Subcutaneous abdominal adipose tissue (tissue), 5 donors: ENCODE results near the gene TBX1.
A peak's percentile ranks its signal among the peaks of the same experiment; 100 is the strongest.

Experiments used
- H3K27ac ChIP-seq: one replicate; pipeline ENCODE4 v1.7.0; 2013; ENCODE audit warnings: low read depth, mild to moderate bottlenecking, inconsistent platforms, low read length, moderate library complexity
- H3K27me3 ChIP-seq, 5 donors: one replicate each; pipeline ENCODE4 v1.7.0; 2013; ENCODE audit warnings: low read length in 5 of 5, inconsistent platforms in 1 of 5; ENCODE audit not compliant: control insufficient read depth in 5 of 5, insufficient read depth in 4 of 5
- H3K36me3 ChIP-seq, 5 donors: one replicate each; pipeline ENCODE4 v1.7.0; 2013; ENCODE audit warnings: low read length in 5 of 5; ENCODE audit not compliant: control insufficient read depth in 5 of 5, insufficient read depth in 5 of 5
- H3K4me1 ChIP-seq, 5 donors: one replicate each; pipeline ENCODE4 v1.7.0; 2013; ENCODE audit warnings: low read length in 5 of 5, mild to moderate bottlenecking in 3 of 5, moderate library complexity in 1 of 5; ENCODE audit not compliant: control insufficient read depth in 5 of 5, insufficient read depth in 5 of 5
- H3K4me3 ChIP-seq, 5 donors: one replicate each; pipeline ENCODE4 v1.7.0; 2013; ENCODE audit warnings: low read length in 5 of 5, low read depth in 1 of 5
- H3K9ac ChIP-seq, 5 donors: one replicate each; pipeline ENCODE4 v1.7.0; 2013; ENCODE audit warnings: low read length in 5 of 5, mild to moderate bottlenecking in 4 of 5, moderate library complexity in 3 of 5
- H3K9me3 ChIP-seq, 5 donors: one replicate each; pipeline ENCODE4 v1.7.0; 2013; ENCODE audit warnings: low read length in 5 of 5; ENCODE audit not compliant: control insufficient read depth in 5 of 5
- donor health status: healthy.
- donor health status: healthy.
- donor health status: healthy.
- donor health status: healthy.
- donor health status: healthy.

The TBX1 gene

DNA sequence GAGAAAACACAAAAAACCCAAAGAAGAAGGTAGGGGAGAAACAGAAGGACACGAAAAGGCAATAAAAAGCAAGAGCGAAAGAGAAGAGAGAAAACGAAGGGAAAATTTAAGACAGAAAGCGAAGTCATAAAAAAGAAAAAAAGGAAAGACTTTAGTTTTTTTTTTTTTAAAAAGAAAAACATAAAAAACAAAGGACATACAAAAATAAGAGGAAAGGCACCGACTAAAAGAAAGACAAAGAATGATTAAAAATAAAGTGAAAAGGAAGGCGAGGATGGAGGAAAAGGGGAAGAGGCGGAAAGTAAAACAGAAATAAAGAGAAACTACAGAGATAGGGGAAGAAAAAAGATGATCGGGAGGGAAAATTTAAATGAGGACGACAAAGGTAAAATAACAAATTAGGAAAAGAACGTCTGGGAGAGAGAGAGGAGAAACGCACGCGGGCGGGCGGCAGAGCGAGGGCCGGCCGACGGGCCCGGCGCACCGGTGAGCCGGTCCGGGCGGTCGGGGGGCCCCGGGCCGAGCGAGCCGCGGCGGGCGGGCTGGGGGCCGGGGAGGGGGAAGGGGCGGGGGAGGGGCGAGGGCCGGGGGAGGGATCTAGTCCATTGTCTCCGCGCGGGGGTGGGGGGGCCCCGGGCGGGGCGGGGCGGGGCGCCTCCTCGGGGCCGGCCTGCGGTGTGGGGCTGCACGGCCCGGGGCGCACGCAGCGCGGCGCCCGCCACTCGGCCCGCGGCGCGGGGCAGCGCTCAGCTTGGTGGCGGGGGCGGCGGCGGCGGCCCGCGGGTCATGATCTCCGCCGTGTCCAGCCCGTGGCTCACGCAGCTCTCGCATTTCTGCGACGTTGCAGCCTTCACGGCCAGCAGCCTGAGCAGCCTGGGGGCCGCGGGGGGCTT is at the start of gene TBX1:
Gene TBX1, plus strand, starts transcription at position 721 of the 893 bp plus-strand sequence. Its CDS starts 66 bp downstream, at position 787.
- Histone ChIP-seq H3K27me3 (peaks cover 42 to 80% (median 53%) of the 10 kb centered on the region in 5 donors), H3K4me3 (peak within 1 kb of the TSS in 4 of 5 donors; percentile 32 to 53 (median 45)), H3K4me1 (peaks cover 0 to 39% (median 23%) of the 10 kb centered on the region in 5 donors), H3K27ac (no peak within 1 kb of the TSS), H3K9me3 (no peaks in the 10 kb centered on the region), H3K36me3 (no peaks in the 10 kb centered on the region), H3K9ac (no peak within 1 kb of the TSS)

DNA sequence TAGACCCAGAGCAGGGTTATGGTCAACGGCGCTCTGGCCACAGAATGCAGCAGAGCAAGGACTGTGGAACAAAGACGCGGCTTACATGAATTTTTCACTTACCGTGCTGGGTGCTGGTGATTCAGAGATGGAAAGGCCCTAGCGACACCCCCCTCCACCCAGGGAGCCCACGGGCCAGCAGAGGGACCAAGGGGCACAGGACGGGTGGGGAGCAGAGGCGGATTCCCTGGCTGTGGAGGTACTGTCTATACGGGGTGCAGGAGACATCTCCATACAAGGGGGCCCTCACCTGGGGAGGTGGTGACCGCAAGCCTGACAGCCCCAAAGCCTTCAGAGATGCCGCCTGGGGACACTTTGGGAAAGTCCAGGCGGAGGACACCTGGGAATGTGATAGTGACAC is 47.3 kb upstream of the TBX1 start:
- H3K4me1 ChIP-seq, result peaks cover 1 to 38% (median 35%) of the 10 kb centered on the region in 5 donors

DNA sequence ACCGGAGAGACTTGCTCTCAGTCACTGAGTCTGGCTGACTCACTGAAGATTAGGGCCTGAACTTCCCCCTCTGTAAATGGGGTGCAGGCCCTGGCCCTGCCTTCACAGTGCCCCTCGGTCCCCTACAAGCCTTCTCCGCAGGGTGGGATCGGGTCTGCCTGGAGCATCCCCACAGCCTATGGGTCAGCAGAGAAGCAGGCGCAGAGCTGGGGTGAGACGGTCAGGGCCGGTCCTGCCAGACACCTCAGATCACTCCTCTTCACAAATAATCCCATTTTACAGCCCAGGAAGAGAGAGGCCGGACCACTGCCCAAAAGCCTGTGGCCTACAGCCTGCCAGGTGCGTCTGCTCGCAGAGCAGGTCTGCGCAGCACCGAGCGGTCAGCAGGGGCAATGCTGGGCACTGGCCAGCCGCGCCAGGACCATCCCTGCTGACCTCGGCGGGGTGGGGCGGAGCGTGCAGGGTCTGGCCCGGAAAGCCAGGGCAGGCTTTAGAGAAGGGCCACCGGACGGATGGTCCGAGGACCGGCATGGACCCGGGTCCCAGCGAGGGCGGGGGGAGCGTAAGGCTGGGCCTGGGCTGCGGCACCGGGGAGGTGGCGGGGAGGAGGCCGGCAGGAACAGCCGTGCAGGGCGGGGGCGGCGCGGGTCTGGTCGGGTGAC is 46.8 kb upstream of the TBX1 start:
- H3K36me3 ChIP-seq, result no peaks in the 10 kb centered on the region
- H3K27ac ChIP-seq, result no peak overlapping the region
- peaks cover 1 to 37% (median 35%) of the 10 kb centered on the region in 5 donors for H3K4me1 ChIP-seq
- H3K4me3 ChIP-seq, result peak overlapping the region in 4 of 5 donors; percentile 48 to 72 (median 62)
- H3K9me3 ChIP-seq, result no peaks in the 10 kb centered on the region
- peaks cover 3 to 20% (median 12%) of the 10 kb centered on the region in 5 donors for H3K27me3 ChIP-seq
- H3K9ac ChIP-seq, result peak overlapping the region in 2 of 5 donors; percentile 14 to 69

More for the DNA sequence above, 47.3 kb upstream of the TBX1 start:
- Histone ChIP-seq H3K9ac (no peak overlapping the region), H3K27me3 (peaks cover 5 to 26% (median 12%) of the 10 kb centered on the region in 5 donors), H3K36me3 (no peaks in the 10 kb centered on the region), H3K27ac (no peak overlapping the region), H3K9me3 (no peaks in the 10 kb centered on the region), H3K4me3 (peak overlapping the region in 1 of 5 donors; percentile 59)

DNA sequence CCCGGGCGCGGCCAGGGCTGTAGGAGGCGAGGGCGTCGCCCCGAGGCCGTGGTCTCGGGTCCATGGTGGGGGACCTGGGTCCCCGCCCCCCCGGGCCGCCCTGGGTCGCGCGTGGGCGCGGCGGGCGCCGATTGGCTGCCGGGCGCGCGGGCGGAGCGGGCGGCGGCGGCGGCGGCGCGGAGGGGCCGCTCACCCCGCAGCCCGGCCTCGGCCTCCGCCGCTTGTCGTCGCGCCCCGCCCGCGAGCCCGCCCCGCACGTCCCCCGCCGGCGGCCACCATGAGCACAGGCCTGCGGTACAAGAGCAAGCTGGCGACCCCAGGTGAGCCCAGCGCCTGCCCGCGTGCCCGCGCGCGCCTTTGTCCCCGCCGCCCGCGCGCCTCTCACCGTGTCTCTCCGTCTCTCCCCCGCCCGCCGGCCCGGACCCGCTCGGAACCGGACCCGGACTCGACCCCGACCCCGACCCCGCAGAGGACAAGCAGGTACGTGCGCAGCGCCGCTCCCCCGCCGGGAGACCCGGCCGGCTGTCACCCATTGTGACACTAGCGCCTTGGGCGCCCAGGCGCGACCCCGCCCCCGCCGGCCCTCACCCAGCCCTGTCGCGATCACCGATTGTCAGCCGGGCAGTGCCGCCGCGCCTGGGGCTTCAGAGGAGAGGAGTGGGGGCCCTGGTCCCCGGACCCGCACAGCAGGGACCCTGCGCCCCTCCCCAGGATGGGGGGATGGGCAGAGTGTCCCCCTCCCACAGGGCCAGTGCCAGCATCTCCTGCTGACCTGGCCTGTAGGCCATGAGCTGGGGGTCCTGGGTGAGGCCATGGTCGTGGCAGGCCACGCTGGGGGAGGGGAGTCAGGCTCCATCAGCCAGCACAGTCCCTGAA is 46.0 kb upstream of the TBX1 start, which contains the start of gene SEPTIN5:
Gene SEPTIN5, plus strand, starts transcription at position 192 of the 876 bp plus-strand sequence. Its CDS starts 86 bp downstream, at position 278.
- H3K9ac ChIP-seq, result peak within 1 kb of the TSS in 2 of 5 donors; percentile 68 to 69
- H3K27ac ChIP-seq, result no peak within 1 kb of the TSS
- H3K4me3 ChIP-seq, result peak within 1 kb of the TSS in 4 of 5 donors; percentile 50 to 72 (median 62)
- H3K4me1 ChIP-seq, result peaks cover 1 to 32% (median 31%) of the 10 kb centered on the region in 5 donors
- H3K36me3 ChIP-seq, result no peaks in the 10 kb centered on the region
- peaks cover 7 to 20% (median 8%) of the 10 kb centered on the region in 5 donors for H3K27me3 ChIP-seq
- H3K9me3 ChIP-seq, result no peaks in the 10 kb centered on the region

DNA sequence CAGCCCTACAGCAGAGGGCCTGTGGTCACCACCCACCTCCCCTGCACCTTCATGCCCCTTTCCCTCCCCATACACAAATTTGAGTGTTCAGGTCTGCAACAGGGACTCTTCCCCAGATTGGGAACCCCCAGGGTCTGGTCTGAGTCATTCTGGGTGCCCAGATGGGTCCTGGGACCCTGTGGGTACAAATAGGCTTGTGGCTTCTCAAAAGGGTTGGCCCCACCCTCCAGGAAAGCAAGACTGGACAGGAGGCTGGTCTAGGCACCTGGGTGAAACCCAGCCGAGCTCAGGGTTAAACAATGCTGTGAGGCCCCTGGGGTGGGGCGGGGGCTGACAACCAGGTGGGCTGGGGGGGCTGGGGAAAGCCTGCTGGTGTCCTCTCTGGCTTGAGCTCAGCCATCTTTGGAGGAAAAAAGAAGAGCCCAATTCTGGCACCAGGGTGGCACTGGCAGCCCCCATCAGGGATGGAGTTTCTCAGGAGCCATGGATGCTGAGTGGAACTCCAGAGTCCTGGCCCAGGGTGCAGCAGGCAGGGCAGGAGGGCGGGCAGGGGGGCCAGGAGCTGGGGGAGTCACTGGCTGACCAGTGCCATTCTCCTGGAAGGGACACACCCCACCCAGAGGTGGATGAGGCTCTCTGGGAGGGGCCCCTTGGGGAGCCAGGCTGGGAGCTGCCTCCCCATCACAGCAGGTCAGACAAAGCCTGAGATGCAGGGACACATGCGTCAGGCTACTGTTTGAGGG is 45.2 kb upstream of the TBX1 start:
- Histone ChIP-seq H3K4me3 (peak overlapping the region in 4 of 5 donors; percentile 50 to 66 (median 60)), H3K36me3 (peaks cover 0 to 4% (median 0%) of the 10 kb centered on the region in 5 donors), H3K9me3 (no peaks in the 10 kb centered on the region), H3K27ac (no peak overlapping the region), H3K9ac (peak overlapping the region in 2 of 5 donors; percentile 59 to 68), H3K4me1 (peaks cover 1 to 30% (median 28%) of the 10 kb centered on the region in 5 donors), H3K27me3 (peaks cover 7 to 22% (median 16%) of the 10 kb centered on the region in 5 donors)

DNA sequence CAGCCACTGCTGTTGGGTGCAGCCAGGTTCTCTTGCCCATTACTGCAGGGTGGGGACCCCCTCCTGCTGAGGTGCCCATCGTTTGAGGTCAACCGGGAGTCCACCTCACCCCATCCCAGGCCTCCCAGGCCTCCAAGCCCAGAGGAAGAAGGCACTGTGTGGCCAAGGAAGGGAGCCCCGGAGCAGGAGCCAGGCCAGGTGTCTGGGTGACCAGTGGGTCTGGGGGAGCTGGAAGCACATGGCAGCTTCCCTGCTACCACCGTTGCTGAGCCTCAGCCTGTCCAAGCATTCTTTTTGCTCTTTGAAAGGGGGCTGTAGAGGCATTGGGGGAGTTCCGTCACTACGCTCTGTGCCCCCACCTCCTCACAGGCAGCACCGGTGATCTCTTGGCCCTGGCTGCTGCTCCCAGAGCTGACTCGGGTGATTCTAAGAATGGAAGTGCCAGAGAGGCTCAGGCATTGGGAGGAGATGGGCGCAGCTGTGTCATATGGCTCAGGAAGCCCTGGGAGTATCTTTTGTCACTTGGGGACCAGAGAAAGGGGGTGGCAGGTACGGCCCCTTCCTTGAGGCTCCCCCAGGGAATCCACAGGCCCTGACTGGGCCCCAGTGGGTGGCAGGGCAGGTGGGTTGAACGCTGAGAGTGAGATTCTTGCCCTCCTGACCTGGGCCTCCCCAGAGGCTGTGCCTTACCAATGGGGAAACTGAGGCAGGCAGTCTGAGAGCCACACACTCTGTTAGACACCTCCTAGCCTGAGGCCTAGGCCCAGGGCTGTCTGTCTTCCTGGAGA is 44.3 kb upstream of the TBX1 start:
- no peak overlapping the region for H3K27ac ChIP-seq
- peak overlapping the region in 1 of 5 donors; percentile 8 for H3K9ac ChIP-seq
- H3K4me1 ChIP-seq, result peaks cover 1 to 30% (median 28%) of the 10 kb centered on the region in 5 donors
- peaks cover 7 to 26% (median 22%) of the 10 kb centered on the region in 5 donors for H3K27me3 ChIP-seq
- H3K4me3 ChIP-seq, result no peak overlapping the region
- peaks cover 0 to 7% (median 0%) of the 10 kb centered on the region in 5 donors for H3K36me3 ChIP-seq
- H3K9me3 ChIP-seq, result no peaks in the 10 kb centered on the region

DNA sequence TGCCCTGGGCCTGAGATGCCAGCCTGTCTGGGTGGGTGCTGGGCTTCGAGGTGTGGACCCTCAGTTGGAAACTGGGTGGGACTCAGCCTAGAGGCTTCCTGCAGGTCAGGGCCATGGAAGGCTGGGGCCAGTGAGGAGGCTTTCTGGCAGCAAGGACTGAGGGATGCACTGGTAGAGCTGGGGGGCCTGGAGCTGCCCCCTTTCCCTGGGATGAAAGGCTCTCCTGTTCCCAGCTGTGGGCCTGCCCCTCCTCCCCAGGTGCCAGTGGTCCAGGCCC is 43.8 kb upstream of the TBX1 start:
- Histone ChIP-seq H3K27me3 (peaks cover 7 to 30% (median 22%) of the 10 kb centered on the region in 5 donors), H3K4me1 (peaks cover 1 to 30% (median 28%) of the 10 kb centered on the region in 5 donors), H3K9ac (no peak overlapping the region), H3K27ac (no peak overlapping the region), H3K4me3 (no peak overlapping the region), H3K9me3 (no peaks in the 10 kb centered on the region), H3K36me3 (peaks cover 0 to 12% (median 3%) of the 10 kb centered on the region in 5 donors)

DNA sequence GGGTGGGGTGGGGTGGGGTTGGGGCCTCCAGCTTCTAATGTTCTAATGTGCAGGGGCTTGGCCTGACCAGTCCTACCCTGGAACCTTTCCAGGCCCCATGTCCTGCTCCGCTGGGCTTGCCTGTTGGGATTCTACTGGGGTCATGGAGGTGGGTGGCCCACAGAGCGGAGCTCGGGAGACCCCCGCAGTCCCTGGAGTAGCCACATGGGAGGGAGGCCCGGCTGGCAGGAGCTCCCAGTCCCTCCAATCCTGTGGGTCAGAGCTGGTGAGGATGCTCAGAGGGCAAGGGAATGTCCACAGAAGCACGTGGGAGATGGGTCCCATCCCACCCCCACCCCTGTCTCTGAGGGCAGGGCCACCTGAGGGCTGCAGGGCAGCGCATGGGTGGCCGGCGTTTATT is 43.4 kb upstream of the TBX1 start:
- Histone ChIP-seq H3K4me1 (peaks cover 1 to 30% (median 28%) of the 10 kb centered on the region in 5 donors), H3K9ac (no peak overlapping the region), H3K36me3 (peaks cover 0 to 13% (median 3%) of the 10 kb centered on the region in 5 donors), H3K27me3 (peaks cover 7 to 31% (median 22%) of the 10 kb centered on the region in 5 donors), H3K4me3 (peak overlapping the region in 2 of 5 donors; percentile 68), H3K9me3 (no peaks in the 10 kb centered on the region), H3K27ac (no peak overlapping the region)
